ENCODE results near the gene ARL5A.
"Not testable (repeated sequence)": the region's sequence is repeated elsewhere in the genome, so short reads cannot be mapped to it uniquely, and the experiment has no call there.

The ARL5A gene

GRCh38 chr2:151794422-151794821, 33.8 kb downstream of the ARL5A start:
- not testable (repeated sequence) for DNase-seq

GRCh38 chr2:151793123-151793522, 35.1 kb downstream of the ARL5A start:
- no peak for DNase-seq

GRCh38 chr2:151792589-151792988, 35.6 kb downstream of the ARL5A start:
- DNase-seq, result no peak

- no peak for DNase-seq
Observed at GRCh38 chr2:151791545-151791944, 36.7 kb downstream of the ARL5A start.

- DNase-seq, result no peak
Observed at GRCh38 chr2:151790689-151791088, 37.5 kb downstream of the ARL5A start.

- no peak for DNase-seq
Observed at GRCh38 chr2:151789055-151789834, 39.0 kb downstream of the ARL5A start.

GRCh38 chr2:151786483-151786882, 41.7 kb downstream of the ARL5A start:
- DNase-seq, result no peak

- DNase-seq, result no peak
Observed at GRCh38 chr2:151786077-151786476, 42.1 kb downstream of the ARL5A start.

- DNase-seq, result no peak
Observed at GRCh38 chr2:151783133-151783520, 45.1 kb downstream of the ARL5A start.

GRCh38 chr2:151782378-151783132, 45.7 kb downstream of the ARL5A start:
- no peak for DNase-seq

GRCh38 chr2:151781642-151782041, 46.6 kb downstream of the ARL5A start:
- no peak for DNase-seq

GRCh38 chr2:151780938-151781337, 47.3 kb downstream of the ARL5A start:
- DNase-seq, result no peak

- no peak for DNase-seq
Observed at GRCh38 chr2:151777935-151778334, 50.3 kb downstream of the ARL5A start.

- DNase-seq, result no peak
Observed at GRCh38 chr2:151777487-151777886, 50.7 kb downstream of the ARL5A start.

- no peak for DNase-seq
Observed at GRCh38 chr2:151776367-151776766, 51.9 kb downstream of the ARL5A start.

- no peak for DNase-seq
Observed at GRCh38 chr2:151775057-151775740, 53.0 kb downstream of the ARL5A start.

GRCh38 chr2:151774506-151774905, 53.7 kb downstream of the ARL5A start:
- DNase-seq, result no peak

- no peak for DNase-seq
Observed at GRCh38 chr2:151771599-151772358, 56.4 kb downstream of the ARL5A start.

- DNase-seq, result no peak
Observed at GRCh38 chr2:151770995-151771394, 57.2 kb downstream of the ARL5A start.

- no peak for DNase-seq
Observed at GRCh38 chr2:151769606-151770005, 58.6 kb downstream of the ARL5A start.

- no peak for DNase-seq
Observed at GRCh38 chr2:151767536-151767935, 60.7 kb downstream of the ARL5A start.

GRCh38 chr2:151766437-151767153, 61.6 kb downstream of the ARL5A start:
- DNase-seq, result no peak
